GM23338 (cell line): ENCODE results near the gene CT45A5.
"Not testable (repeated sequence)": the region's sequence is repeated elsewhere in the genome, so short reads cannot be mapped to it uniquely, and the experiment has no call there.

Source experiments
- CREB1 ChIP-seq: fragments of 250-450 bp; sonication (Bioruptor Pico); IDR thresholded peaks from 2 replicates; pipeline ENCODE4 v1.5.0; 2020; ENCODE audit warnings: low read depth, mild to moderate bottlenecking, moderate library complexity
- CTCF ChIP-seq, 2 experiments: fragments of 200-600 bp in 1 of 2; sonication (generic) in 1 of 2; conservative IDR thresholded peaks; 2 replicates each; pipeline versions ENCODE4 v1.5.1 to v1.6.1; 2016 to 2017; ENCODE audit warnings: antibody characterized with exemption in 2 of 2, low read depth in 2 of 2, mild to moderate bottlenecking in 2 of 2, moderate library complexity in 1 of 2
- EZH2 ChIP-seq: fragments of 200-600 bp; sonication (generic); IDR thresholded peaks from one replicate; pipeline ENCODE4 v1.8.0; 2017; ENCODE audit warnings: antibody characterized with exemption, mild to moderate bottlenecking, low read depth; ENCODE audit not compliant: unreplicated experiment
- POLR2AphosphoS5 ChIP-seq: IDR thresholded peaks from 2 replicates; pipeline ENCODE4 v1.6.1; 2016; ENCODE audit warnings: antibody characterized with exemption, low read depth
- REST ChIP-seq: IDR thresholded peaks from one replicate; pipeline ENCODE4 v1.6.1; 2018; ENCODE audit warnings: antibody characterized with exemption; ENCODE audit not compliant: unreplicated experiment

- TF ChIP-seq POLR2AphosphoS5; CTCF (conservative IDR thresholded peaks at IDR 0.05; ENCODE audit: low read depth in 2 of 2); EZH2; REST; CREB1 (CRISPR knock-in tag): not testable (repeated sequence)
Measured at GRCh38 chrX:135785403-135785802, at the start of gene CT45A5.
